ENCODE results near the gene STX1B. TPM values are rescaled to one million over a fixed set of nuclear protein-coding genes. Genes with fewer than 3 reads are reported as not detected.

STX1B gene
- total and polyA plus RNA-seq, 2 donors (not counting 3 experiments of a cell fraction or from before 2014, with no cell fraction given), result 0.11 to 0.14 TPM

DNA sequence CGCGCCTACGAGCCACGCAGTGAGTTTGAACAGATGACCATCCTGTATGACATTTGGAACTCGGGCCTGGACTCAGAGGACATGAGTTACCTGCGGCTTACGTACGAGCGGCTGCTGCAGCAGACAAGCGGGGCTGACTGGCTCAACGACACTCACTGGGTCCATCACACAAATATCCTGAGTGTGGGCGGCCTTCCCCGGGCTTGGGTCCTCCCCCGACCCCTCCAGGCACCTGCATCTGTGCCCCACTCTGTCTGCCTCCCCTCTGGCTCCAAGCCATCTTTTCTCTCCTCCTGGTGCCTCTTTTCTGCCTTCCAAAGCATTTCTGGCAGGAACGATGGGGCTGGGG, 30.4 kb downstream of the STX1B start:
- FAIRE-seq (no peak), DNase-seq (ENCODE audit: low read depth, low spot score) (no peak)
- Histone ChIP-seq H3K9me1 (replicated peaks; ENCODE audit: control insufficient read depth, extremely low read depth, insufficient read depth, low read length) (no peaks in the 10 kb centered on the region), H3K36me3 (ENCODE audit: control insufficient read depth in 2 of 2, extremely low read depth in 1 of 2, insufficient read depth in 2 of 2, low read length in 2 of 2) (peaks cover 9 to 35% of the 10 kb centered on the region in 2 experiments), H3K27me3 (ENCODE audit: control insufficient read depth in 2 of 2, insufficient read depth in 2 of 2, low read length in 2 of 2) (no peaks in the 10 kb centered on the region), H4K20me1 (replicated peaks; ENCODE audit: control insufficient read depth, extremely low read depth, insufficient read depth, low read length) (no peaks in the 10 kb centered on the region), H3K9ac (replicated peaks; ENCODE audit: extremely low read depth, insufficient read depth, low read length) (no peak overlapping the region), H3K9me3 (replicated peaks; ENCODE audit: control insufficient read depth, insufficient read depth, low read length) (no peaks in the 10 kb centered on the region), H2AFZ (ENCODE audit: low read depth, low read length) (no peak overlapping the region), H3K4me2 (ENCODE audit: insufficient read depth, low read length) (no peak overlapping the region), H3K4me1 (ENCODE audit: control insufficient read depth, extremely low read depth, insufficient read depth, low read length) (no peaks in the 10 kb centered on the region), H3K27ac (ENCODE audit: insufficient read depth, low read depth, low read length) (no peak overlapping the region), H3K79me2 (ENCODE audit: control insufficient read depth, insufficient read depth, low read length) (no peaks in the 10 kb centered on the region), H3K4me3 (replicated peaks in 1 of 3; ENCODE audit: insufficient read depth in 1 of 3, low read depth in 1 of 3, low read length in 3 of 3) (no peak overlapping the region)
- BruUV-seq (replicated peaks), result no TSS peak
- ChIA-PET POLR2A (no interaction called here), CTCF (no interaction called here)
- no peak for TF ChIP-seq GATA2 (IDR thresholded peaks at IDR 0.05; ENCODE audit: insufficient read depth, insufficient read length, low read depth, low read length)
- TF ChIP-seq, protein P1, sequence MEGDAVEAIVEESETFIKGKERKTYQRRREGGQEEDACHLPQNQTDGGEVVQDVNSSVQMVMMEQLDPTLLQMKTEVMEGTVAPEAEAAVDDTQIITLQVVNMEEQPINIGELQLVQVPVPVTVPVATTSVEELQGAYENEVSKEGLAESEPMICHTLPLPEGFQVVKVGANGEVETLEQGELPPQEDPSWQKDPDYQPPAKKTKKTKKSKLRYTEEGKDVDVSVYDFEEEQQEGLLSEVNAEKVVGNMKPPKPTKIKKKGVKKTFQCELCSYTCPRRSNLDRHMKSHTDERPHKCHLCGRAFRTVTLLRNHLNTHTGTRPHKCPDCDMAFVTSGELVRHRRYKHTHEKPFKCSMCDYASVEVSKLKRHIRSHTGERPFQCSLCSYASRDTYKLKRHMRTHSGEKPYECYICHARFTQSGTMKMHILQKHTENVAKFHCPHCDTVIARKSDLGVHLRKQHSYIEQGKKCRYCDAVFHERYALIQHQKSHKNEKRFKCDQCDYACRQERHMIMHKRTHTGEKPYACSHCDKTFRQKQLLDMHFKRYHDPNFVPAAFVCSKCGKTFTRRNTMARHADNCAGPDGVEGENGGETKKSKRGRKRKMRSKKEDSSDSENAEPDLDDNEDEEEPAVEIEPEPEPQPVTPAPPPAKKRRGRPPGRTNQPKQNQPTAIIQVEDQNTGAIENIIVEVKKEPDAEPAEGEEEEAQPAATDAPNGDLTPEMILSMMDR (IDR thresholded peaks at IDR 0.05; ENCODE audit: extremely low read depth in 1 of 2, insufficient read depth in 1 of 2, low read depth in 1 of 2, low read length in 2 of 2), result no peak
- no peak for TF ChIP-seq EZH2 (IDR thresholded peaks at IDR 0.05; ENCODE audit: borderline replicate concordance, low read depth, low read length, severe bottlenecking)
- TF ChIP-seq POLR2AphosphoS5 (IDR thresholded peaks at IDR 0.05; ENCODE audit: insufficient read depth, low read depth, low read length), result no peak
- TF ChIP-seq POLR2A (IDR thresholded peaks at IDR 0.05; ENCODE audit: low read depth, low read length), result no peak
- TF ChIP-seq JUN (IDR thresholded peaks at IDR 0.05; ENCODE audit: borderline replicate concordance, insufficient read depth, insufficient read length, low read depth), result no peak
- no peak for TF ChIP-seq MYC (IDR thresholded peaks at IDR 0.05; ENCODE audit: low read depth, low read length)
- TF ChIP-seq, protein P2, sequence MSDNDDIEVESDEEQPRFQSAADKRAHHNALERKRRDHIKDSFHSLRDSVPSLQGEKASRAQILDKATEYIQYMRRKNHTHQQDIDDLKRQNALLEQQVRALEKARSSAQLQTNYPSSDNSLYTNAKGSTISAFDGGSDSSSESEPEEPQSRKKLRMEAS (IDR thresholded peaks at IDR 0.05; ENCODE audit: insufficient read depth, insufficient read length), result no peak
- no peak for TF ChIP-seq FOS (IDR thresholded peaks at IDR 0.05; ENCODE audit: borderline replicate concordance, insufficient read depth, low read length)
- intact Hi-C loops (cut with micrococcal nuclease), result loop anchor here (10.0 kb wide), 1 partner anchor 715 kb away; no protein-coding TSS in a partner anchor
- dilution Hi-C loops (cut with MboI; ENCODE audit: extremely low pct_ligation_motif_present, low sequenced_read_pairs), result no loop called here

All from endothelial cell of umbilical vein (primary cell).